HG03521 (cell line): ENCODE measurements around the gene ZSCAN12.
"Not testable (repeated sequence)": the region's sequence is repeated elsewhere in the genome, so short reads cannot be mapped to it uniquely, and the experiment has no call there.

Experiments
- ATAC-seq: cut with Tn5 transposase; IDR thresholded peaks from one replicate; pipeline ENCODE4 v1.9.1; 2021; ENCODE audit warnings: mild to moderate bottlenecking, moderate library complexity; ENCODE audit not compliant: unreplicated experiment

ZSCAN12 gene

DNA sequence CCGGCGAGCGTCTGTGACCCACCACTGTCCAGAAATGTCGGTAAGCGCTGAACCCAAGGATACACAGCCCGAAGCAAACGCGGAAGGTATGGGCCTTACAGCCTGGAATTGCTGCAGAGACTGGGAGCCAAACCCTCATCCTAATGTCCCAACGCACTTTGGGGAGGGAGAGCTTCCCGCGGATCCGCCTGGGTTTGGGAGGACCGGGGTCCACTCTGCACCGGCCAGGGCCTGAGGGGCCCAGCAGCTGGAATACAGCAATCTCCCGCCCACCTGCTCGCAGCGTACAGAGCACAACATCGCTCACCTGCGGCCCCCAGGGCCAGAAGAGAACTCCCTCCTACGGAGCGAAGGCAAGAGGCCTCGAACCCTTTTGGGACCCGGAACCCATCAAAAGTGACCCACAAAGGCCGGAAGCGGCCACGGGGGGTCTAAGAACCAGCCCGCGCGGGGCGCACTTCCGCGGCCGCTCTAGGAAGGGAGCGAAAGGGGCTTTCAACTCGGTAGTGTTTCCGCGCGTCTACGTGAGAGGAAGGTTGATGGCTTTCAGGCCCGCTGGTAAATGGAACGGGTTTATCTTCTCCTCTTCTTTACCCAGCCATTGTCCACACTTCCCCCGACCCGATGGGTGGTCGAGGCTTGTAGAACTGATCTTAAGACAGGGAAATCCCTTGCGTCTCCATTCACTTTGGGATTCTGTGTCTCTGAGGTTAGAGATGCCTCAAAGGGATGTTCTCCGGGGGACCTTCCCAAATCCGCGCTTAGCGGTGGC is at the start of gene ZSCAN12:
ZSCAN12 (minus strand) TSS at position 398 of the 772 bp plus-strand sequence. CDS start 1,342 bp downstream, outside the sequence.
- ATAC-seq = peak; percentile 85

DNA sequence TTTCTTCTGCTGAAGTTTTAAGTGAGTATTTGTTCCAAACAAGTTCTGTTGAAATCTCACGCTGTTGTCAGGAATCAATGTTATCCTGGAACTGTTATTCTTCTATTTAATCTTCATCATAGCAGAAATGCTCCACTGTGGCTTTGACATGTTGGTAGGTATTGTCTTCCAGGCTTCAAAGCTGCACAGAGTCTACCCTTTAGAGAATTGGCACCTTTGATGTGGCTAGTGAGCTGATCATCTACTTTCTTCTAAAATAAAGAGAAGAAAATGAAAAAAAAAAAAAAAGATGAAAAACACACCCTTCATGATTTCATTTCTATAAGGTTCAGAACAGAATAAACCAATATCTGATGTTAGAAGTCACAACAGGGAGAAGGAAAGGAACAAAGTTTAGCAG is 49.5 kb upstream of the ZSCAN12 start:
- ATAC-seq = no peak

DNA sequence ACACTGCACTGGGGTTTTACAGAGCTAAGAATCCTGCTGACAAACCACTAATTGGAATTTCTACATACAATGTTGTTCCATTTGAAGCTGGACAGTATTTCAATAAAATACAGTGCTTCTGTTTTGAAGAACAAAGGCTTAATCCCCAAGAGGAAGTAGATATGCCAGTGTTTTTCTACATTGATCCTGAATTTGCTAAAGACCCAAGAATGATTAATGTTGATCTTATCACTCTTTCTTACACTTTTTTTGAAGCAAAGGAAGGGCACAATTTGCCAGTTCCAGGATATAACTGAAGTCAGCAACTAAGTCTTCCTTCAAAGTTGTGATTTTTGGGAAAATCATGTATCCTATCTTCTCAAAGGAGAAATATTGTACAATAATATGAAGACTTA is 48.0 kb upstream of the ZSCAN12 start:
- ATAC-seq = not testable (repeated sequence)

DNA sequence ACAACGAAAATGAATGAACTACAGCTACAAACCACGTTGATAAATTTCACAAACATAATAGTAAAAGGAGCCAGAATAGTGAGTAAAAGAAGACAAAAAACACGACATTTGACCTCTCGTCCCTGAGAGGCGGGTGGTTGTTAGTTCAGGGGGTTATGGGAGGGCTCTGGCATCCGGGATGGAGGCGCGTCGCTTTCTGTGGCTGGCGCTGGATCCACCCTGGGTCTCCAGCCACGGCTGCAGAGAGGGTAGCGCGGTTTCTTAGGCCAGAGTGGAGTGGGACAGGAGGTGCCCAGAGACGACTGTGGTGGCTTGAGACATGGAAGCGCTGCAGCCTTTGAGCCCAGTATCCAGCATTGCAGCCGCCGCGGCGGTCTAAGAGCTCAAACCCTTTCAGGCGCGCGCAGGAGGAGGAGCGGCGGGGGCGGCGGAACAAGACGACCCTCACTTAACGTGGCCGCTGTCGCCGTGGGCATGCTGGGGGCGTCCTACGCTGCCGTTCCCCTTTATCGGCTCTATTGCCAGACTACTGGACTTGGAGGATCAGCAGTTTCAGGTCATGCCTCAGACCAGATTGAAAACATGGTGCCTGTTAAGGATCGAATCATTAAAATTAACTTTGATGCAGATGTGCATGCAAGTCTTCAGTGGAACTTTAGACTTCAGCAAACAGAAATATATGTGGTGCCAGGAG is 47.4 kb upstream of the ZSCAN12 start:
- ATAC-seq = no peak

DNA sequence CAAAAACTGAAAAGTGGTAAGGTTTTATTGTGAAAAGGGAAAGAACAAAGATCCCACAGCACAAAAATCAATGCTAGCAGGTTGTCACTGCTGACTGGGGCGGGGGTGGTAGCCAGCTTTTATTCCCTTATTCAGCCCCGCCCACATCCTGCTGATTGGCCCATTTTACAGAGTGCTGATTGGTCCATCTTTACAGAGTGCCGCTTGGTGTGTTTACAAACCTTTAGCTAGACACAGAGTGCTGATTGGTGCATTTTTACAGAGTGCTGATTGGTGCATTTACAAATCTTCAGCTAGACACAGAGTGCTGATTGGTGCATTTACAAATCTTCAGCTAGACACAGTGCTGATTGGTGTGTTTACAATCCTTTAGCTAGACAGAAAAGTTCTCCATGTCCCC is 45.2 kb upstream of the ZSCAN12 start:
- ATAC-seq = not testable (repeated sequence)

DNA sequence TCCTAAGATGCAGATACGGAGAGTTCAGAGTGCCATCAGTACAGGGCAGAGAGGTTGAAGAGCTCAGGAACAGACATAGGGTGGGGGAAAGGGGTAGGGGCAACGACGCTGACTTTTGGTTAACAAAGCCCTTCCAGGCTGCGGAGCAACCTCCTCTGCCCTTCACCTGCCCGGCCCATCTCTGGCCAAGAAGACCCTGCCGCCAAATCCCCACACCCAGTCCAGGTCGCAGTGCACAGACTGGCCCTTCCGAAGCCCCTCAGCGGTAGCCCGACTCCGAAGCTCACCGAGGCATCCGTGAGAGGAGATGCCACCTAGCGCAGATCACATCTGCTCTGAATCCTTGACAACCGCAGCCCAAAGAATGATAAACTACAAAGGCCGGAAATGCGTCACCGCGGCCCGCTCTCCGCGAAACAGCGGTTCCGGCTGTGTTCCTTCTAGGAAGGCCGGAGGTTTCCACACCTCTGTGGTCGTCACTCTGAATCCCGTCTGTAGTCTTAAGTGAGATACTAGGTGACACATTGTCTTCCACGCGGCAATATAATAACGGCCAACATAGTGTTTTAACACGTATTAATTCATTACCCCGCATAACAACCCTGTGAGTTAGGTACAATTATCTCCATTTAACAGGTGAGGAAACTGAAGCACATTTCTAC is 43.7 kb upstream of the ZSCAN12 start, which contains the start of gene ZSCAN23:
ZSCAN23 (minus strand) TSS at position 380 of the 662 bp plus-strand sequence. CDS start 7,225 bp downstream, outside the sequence.
- ATAC-seq = peak; percentile 76

DNA sequence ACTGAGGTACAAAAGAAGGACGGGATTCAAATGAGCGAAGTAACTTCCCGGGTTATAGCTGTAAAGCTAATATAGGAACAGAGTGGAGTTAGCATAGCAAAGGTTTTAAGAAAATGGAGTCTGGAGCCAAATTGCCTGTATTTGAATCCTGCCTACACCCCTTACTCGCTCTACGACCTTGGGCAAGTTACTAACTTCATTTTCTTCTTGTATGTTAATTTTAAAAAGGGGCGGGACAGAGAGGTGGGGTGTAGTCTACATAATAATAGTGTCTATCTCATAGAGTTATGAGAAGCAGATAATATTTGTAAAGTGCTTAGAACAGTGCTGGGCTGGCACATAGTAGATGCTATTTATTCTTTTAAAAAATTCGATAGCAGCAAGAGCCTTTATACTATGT is 43.0 kb upstream of the ZSCAN12 start:
- no peak for ATAC-seq

DNA sequence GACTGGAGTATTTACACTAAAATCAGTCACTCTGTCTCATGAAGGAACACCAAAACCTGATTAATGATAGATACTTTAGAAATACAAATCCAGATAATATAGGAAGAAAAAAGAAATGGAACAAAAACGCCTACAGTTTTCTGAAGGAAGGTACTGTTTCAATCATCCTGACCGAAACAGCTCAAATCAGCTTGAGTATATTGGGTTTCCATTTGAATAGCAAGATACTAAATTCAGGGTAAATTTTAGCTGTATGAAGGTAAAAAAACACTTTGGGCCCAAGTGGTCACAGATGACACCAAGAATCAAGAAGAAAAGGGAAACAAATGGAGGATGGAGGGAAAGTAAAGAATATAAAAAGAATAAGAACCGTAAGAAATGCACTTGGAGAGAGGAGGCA is 36.9 kb upstream of the ZSCAN12 start:
- no peak for ATAC-seq

DNA sequence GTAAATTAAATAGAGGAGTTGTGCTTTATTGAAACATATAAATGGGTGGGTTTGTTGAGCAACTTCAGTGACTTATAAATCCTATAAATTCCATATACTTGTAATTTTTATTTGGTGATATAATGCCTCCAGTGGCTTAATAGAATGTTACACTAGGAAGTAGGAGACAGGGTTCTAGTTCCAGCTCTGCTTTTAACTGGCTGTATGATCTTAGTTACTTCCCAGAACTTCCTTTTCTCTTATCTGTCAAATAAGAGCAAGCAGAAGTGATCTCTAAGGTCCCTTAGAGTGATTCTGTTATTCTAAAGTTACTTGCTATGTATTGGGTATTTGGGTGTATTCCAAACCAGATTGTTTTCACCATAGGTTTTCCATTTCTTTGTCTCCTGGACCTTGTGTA is 33.6 kb upstream of the ZSCAN12 start:
- ATAC-seq = no peak

DNA sequence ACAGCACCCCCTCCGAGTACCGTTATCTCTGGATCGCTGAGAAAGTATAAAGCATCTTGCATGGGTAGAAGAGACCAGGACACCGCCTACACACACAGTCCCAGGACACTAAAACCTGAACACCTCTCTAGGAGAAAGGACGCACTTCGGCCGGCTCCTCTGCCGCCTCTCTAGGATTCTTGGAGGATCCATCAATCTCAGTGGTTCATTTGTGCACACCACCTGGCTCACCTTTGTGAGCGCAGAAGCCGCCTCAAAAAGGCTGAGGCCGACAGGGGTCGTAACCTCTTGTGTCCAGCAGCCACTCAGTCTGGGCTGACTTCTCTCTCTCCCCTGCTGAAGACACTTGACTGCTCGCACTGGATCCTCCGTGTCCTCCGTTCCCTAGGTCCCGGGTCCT is 30.2 kb upstream of the ZSCAN12 start:
- ATAC-seq = no peak

DNA sequence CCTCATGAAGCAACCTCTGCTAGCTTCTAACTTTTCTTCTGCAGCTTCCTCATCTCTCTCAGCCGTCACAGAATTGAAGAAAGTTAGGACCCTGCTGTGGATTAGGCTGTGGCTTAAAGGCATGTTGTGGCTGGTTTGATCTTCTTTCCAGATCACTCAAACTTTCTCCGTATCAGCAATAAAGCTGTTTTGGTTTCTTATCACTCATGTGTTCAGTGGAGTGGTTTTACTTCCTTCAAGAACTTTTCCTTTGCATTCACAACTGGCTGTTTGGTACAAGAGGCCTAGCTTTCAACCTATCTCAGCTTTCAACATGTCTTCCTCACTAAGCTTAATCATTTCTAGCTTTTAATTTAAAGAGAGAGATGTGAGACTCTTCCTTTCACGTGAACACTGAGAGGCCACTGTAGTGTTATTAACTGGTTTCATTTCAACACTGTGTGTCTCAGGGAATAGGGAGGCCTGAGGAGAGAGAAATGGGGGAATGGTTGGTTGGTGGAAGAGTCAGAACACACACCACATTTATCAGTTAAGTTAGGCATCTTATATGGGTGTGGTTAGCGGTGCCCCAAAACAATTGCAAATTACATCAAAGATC is 26.5 kb upstream of the ZSCAN12 start:
- no peak for ATAC-seq

DNA sequence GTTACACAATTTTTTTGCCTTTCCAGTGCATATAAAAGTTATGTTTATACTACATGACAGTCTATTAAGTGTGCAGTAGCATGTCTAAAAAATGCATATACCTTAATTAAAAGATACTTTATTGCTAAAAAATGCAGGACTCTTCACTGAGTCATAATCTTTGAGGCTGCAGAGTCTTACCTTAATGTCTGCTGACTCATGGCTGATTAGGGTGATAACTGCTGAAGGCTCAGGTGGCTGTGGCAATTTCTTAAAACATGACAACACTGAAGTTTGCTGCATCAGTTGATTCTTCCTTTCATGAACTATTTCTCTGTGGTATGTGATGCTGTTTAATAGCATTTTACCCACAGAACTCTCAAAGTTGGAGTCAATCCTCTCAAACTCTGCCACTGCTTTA is 24.6 kb upstream of the ZSCAN12 start:
- no peak for ATAC-seq

DNA sequence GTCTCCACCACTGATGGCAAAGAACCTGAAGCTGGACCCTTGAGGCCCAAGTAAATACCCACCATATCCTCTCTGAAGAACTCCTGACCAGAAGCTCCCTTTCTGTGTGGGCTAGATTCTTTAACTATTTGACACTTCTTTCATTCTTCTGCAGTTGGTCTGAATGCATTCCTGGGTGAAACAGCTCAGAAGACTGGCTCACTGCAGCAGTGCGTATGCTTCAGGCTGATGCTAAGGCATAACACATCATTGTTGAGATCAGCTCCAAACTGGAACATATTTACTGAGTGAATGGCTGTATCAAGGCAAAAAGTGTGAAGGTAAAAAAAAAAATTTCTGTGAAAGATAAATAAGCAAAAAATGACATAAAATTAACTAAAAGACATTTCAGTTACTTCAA is 24.0 kb upstream of the ZSCAN12 start:
- ATAC-seq = no peak

DNA sequence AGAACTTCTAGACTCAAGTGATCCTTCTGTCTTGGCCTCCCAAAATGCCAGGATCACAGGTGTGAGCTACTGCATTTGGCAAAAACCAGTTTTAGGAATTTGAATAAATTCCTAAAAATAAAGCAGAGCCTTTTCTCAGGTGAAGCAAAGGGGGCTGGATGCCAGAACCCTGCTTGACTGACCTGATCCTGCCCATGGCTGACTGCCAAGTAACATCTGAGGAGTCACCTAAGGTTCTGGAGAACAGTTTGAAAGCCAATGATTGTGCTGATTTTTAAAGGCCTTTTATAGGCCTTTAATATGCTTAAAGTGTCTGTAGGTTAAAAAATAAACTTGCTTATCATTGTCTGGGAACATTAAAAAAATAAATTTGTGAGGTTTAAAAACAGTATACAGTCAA is 14.1 kb upstream of the ZSCAN12 start:
- no peak for ATAC-seq

DNA sequence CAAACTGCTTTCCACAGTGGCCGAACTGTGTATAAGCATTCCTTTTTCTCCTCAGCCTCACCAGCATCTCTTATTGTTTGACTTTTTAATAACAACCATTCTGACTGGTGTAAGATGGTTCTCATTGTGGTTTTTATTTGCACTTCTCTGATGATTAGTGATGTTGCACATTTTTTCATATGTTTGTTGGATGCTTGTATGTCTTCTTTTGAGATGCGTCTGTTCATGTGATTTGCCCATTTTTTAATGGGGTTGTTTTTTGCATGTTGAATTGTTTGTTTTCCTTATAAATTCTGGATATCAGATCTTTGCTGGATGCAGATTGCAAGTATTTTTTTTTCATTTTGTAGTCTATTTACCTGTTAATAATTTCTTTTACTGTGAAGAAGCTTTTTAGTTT is 11.2 kb upstream of the ZSCAN12 start:
- ATAC-seq = no peak

DNA sequence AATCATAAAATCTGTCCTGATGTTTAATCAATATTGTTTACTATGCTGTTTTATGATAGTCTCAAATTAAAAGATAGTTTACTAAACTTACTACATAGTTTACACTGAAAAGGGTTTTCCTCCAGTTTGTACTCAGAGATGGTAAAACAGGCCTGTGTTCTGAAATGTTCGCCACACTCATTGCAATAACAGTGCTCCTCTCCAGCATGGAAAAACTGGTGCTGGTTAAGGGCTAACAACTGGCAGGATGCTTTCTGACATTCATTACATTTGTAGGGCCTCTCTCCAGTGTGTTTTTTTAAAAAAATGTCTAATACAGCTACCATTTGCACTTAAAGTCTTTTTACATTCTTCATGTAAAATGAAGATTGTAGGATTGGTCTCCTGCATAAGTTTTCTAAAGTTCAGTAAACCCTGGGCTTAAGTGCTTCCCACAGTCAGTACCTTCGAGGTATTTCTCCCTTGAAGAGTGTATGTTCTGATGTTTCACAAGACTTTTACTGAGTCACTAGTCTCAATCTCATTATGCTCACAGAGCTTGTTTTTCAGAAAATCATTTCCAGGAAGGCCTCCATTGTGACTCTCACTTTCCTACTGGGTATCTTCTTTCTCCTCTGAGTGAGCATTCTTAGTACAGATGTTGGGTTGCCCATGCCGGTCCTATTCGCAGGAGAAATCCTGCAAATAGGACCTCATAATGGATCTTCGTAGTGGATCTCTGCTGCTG is 8.7 kb upstream of the ZSCAN12 start:
- no peak for ATAC-seq

DNA sequence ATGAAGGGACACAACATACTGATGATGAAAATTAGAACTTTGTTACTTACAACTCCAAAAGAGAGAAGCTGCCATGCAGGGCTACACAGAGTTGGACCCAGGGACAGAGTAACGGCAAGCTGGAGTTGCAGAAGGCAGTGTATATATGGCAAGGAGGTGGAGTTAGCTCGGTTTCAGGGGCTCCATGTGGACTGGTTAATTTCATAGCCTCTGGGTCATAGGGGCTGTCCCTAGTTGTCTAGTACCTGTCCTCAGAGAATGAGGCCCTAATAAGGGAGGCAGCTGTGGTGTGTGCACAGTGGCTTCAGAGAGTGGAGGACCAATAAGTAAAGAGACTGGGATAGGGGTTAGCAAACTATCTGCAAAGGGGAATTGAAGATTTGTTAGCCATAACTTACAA is 7.9 kb upstream of the ZSCAN12 start:
- ATAC-seq = no peak

DNA sequence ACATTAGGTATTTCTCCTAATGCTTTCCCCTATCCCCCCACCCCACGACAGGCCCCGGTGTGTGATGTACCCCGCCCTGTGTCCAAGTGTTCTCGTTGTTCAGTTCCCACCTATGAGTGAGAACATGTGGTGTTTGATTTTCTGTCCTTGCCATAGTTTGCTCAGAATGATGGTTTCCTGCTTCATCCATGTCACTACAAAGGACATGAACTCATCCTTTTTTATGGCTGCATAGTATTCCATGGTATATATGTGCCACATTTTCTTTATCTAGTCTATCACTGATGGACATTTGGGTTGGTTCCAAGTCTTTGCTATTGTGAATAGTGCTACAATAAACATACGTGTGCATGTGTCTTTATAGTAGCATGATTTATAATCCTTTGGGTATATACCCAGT is 4.4 kb upstream of the ZSCAN12 start:
- not testable (repeated sequence) for ATAC-seq

DNA sequence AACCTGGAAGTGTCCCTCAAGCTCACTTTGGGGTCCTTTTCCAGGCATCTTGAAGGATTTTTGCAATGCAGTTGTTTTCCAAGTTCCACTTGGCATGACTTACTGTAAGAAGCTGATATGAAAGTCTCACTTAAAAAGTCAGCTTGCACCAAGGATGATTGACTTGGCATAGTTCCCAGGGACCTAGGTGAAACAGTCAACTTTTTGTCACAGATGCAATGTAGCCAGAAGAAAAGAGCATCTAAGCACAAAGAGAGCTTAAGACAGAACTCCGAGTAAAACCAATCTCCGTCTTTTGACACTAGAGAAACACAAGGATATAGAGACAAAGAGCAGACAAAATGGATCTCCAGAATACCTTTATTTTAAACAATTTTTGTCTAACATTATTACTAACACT is 2.6 kb upstream of the ZSCAN12 start:
- ATAC-seq = no peak

DNA sequence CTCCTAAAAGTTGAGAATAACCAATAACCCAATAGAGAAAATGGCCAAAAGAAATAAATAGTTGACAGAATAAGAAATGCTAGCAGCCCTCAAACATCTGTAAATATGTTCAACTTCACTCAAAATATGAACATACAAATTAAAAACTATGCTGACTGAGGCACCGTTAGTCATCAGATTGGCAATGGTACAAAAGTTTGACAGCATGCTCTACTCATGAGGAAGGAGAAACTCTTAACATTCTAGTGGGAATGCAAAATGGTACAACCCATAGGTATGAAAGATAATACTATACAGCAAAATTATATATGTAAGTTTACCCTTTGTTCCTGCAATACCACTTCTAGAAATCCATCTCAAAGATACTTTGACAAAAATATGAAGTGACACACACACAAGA is 1.6 kb upstream of the ZSCAN12 start:
- ATAC-seq = no peak

DNA sequence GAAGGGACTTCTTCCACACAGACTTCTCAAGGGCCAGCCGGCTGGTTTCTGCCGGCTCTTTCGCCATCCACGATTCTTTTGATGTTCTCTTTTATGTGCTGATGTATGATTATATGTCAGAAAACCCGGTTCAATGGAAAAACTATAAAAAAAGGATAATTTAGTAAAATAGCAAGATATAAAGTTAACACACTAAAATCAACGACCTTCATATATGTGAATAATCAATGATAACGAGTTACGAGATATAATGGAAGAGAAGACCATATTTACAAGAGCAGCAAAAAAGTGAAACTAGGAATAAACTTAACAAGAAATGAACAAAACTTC is 540 bp upstream of the ZSCAN12 start:
- no peak for ATAC-seq
